HG03196 (cell line): ENCODE measurements around the gene CFAP45.
A peak's percentile ranks its signal among the peaks of the same experiment; 100 is the strongest.

Source experiments
- ATAC-seq: cut with Tn5 transposase; IDR thresholded peaks from one replicate; pipeline ENCODE4 v1.9.1; 2021; ENCODE audit not compliant: unreplicated experiment

Gene CFAP45

GRCh38 chr1:159924025-159924790, 24.2 kb upstream of the CFAP45 start:
- no peak for ATAC-seq

- peak; percentile 33 for ATAC-seq
Observed at GRCh38 chr1:159923203-159924024, 23.4 kb upstream of the CFAP45 start.

- ATAC-seq: peak; percentile 2
Observed at GRCh38 chr1:159922511-159923202, 22.7 kb upstream of the CFAP45 start.

GRCh38 chr1:159921700-159922504, 21.9 kb upstream of the CFAP45 start:
- ATAC-seq: no peak

- peak; percentile 17 for ATAC-seq
Observed at GRCh38 chr1:159921251-159921650, 21.3 kb upstream of the CFAP45 start.

GRCh38 chr1:159920651-159921050, 20.7 kb upstream of the CFAP45 start:
- ATAC-seq: no peak

GRCh38 chr1:159920202-159920601, 20.2 kb upstream of the CFAP45 start:
- no peak for ATAC-seq

- no peak for ATAC-seq
Observed at GRCh38 chr1:159919236-159919865, 19.4 kb upstream of the CFAP45 start.

GRCh38 chr1:159918352-159919200, 18.6 kb upstream of the CFAP45 start:
- no peak for ATAC-seq

- ATAC-seq: no peak
Observed at GRCh38 chr1:159917533-159918351, 17.8 kb upstream of the CFAP45 start.

GRCh38 chr1:159916242-159917051, 16.5 kb upstream of the CFAP45 start:
- no peak for ATAC-seq

GRCh38 chr1:159915571-159916241, 15.7 kb upstream of the CFAP45 start:
- no peak for ATAC-seq

- ATAC-seq: no peak
Observed at GRCh38 chr1:159914252-159915018, 14.5 kb upstream of the CFAP45 start.

GRCh38 chr1:159913451-159914192, 13.7 kb upstream of the CFAP45 start:
- no peak for ATAC-seq

- ATAC-seq: no peak
Observed at GRCh38 chr1:159911326-159912070, 11.5 kb upstream of the CFAP45 start.
